HepG2 (cell line): Measurements from ENCODE around the gene DNAAF1.

Source experiments
- KMT2A ChIP-seq: sonication (generic); formaldehyde crosslinking; IDR thresholded peaks from 2 replicates; pipeline ENCODE4 v1.4.0; 2020; ENCODE audit warnings: missing genetic modification reagents
- MAX ChIP-seq: IDR thresholded peaks from 2 replicates; pipeline ENCODE4 v1.6.1; 2012; ENCODE audit warnings: inconsistent platforms
- TF ChIP-seq, protein P1 (sequence below): sonication (generic); formaldehyde crosslinking; IDR thresholded peaks from 2 replicates; pipeline ENCODE4 v1.5.0; 2020; ENCODE audit warnings: mild to moderate bottlenecking, missing genetic modification reagents, moderate library complexity

- TF ChIP-seq KMT2A (CRISPR knock-in tag) = no peak
- no peak for TF ChIP-seq MAX
- TF ChIP-seq, protein P1, sequence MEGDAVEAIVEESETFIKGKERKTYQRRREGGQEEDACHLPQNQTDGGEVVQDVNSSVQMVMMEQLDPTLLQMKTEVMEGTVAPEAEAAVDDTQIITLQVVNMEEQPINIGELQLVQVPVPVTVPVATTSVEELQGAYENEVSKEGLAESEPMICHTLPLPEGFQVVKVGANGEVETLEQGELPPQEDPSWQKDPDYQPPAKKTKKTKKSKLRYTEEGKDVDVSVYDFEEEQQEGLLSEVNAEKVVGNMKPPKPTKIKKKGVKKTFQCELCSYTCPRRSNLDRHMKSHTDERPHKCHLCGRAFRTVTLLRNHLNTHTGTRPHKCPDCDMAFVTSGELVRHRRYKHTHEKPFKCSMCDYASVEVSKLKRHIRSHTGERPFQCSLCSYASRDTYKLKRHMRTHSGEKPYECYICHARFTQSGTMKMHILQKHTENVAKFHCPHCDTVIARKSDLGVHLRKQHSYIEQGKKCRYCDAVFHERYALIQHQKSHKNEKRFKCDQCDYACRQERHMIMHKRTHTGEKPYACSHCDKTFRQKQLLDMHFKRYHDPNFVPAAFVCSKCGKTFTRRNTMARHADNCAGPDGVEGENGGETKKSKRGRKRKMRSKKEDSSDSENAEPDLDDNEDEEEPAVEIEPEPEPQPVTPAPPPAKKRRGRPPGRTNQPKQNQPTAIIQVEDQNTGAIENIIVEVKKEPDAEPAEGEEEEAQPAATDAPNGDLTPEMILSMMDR (CRISPR knock-in tag) = no peak
These were observed 38.9 kb downstream of the DNAAF1 start for GRCh38 chr16:84183911-84184591.
